RCC 7860 (cell line): ENCODE results near the gene MAPK12.

Source experiments
- DNase-seq: peaks from one replicate; pipeline ENCODE4 v3.0.0-alpha.2; 2015; ENCODE audit warnings: low spot score
- FAIRE-seq: peaks from 2 replicates; lab custom pipeline; 2012; peaks lifted over from hg19 to GRCh38; lab: Jason Lieb, UNC

The MAPK12 gene

GRCh38 chr22:50261615-50262459, at the start of gene MAPK12:
Gene MAPK12 (minus strand): TSS chr22:50261683. CDS start chr22:50261509, 174 bp downstream.
- no peak for FAIRE-seq

GRCh38 chr22:50310949-50311444, 49.5 kb upstream of the MAPK12 start:
- no peak for DNase-seq
- FAIRE-seq = no peak

More at GRCh38 chr22:50261615-50262459, at the start of gene MAPK12:
- DNase-seq = no peak

DNA sequence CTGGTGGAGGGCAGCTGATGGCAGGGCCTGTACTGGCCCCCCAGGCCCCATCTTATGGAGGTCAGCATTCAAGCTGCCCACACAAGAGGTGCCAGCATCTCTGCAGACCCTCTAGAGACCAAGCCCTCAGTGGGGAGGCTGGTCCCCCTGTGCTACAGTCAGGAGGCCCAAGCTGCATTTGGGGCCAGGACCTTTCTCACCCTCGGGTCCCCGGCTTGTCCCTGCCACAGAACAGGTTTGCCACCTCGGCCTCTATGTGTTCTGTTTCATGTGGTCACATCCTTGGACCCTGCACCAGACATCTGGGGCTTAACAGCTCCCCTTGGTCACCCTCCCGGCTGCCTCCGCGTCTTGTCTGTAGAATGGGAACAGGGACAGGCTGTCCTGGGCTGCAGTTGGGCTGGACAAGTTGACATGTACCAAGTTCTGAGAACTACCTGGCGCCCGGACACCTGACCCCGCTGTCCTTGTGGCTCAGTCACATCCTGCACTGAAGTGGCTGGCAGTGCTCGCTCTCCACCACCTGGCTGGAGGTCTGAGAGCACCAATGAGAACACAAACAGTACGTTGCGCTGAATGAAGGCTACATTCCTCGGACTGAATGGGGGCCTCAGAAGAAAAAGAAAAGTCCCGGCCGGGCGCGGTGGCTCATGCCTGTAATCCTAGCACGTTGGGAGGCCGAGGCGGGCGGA, 48.7 kb upstream of the MAPK12 start:
- DNase-seq (no peak), FAIRE-seq (no peak)

- FAIRE-seq (no peak), DNase-seq (no peak)
Measured at GRCh38 chr22:50309601-50309991, 48.1 kb upstream of the MAPK12 start.

DNA sequence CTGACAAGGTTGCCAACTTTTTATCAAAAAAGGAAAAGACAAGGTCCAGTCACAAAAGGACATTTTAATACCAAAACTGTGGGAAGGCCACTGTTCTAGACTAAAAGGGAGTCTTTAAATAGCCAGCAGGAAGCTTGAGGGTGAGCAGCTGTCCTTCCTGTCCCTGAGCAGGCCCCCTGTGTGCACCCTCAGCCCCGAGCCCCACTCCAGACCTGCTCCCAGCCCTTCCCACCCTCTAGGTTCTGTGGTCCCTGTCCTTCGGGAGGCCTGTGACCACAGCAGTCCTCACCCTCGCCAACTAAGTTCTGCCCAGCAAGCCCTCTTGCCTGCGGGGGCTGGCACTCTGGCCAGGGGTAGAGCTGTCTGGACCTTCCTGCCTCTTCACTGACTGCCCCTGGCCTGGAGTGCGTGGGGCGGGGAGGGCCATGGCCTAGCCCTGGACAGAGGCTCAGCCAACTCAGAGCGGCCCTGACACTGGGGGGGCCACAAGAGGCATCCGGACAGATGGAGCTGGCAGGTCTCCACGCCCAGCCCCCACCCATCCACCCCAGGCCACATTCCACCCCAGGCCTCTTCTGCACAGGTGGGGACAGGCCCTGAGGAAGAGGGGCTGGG, 47.6 kb upstream of the MAPK12 start:
- FAIRE-seq = no peak
- no peak for DNase-seq

GRCh38 chr22:50308597-50308935, 47.1 kb upstream of the MAPK12 start:
- peak; percentile 75 for DNase-seq
- no peak for FAIRE-seq

- DNase-seq (no peak), FAIRE-seq (no peak)
Measured at GRCh38 chr22:50307890-50308596, 46.6 kb upstream of the MAPK12 start.

DNA sequence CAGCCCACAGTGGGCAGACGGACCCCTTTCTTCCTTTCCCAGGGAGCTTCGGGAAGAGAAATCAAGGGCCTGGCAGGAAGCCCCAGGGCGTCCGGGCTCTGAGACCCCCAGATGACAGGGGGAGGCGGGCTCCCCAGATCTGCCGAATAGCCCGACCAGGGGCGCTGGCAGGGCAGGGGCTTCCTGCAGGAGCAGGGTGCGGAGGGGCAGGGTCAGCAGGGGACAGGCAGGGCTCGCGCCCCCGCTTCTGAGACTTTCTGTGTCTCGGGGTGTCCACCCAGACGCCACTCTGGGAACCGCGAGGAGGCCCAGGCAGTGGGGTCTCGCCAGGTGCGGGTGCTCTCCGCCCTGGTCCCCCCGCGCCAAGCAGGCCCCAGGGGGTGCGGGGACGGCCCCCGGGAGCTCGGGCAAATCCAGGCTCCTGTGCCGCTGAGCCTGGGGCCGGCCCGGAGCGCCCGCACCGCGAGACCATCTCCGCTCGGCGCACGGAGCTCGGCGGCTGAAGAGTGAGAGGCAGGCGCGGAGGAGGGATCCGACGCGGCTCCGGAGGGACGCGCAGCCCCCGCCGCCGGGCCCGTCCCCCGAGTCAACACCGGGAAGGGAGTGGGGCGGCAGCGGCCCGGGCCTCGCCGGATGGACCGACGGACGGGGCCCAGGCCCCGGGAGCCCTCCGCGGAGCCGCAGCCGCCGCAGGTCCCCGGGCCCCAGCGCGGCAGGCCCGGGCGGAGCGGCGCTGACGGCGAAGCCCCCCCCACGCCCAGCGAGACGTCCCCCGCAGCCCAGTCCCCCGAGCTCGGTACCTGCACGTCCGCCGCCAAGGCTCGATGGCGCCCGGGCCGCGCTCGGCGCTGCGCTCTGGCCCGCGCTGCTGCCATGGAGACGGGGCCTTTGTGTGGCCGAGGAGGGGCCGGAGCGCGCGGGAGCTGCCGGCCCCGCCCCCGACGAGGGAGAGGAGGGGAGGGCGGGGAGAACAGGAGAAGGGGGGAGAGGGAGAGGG, 45.6 kb upstream of the MAPK12 start, which contains the start of gene PLXNB2:
Gene PLXNB2 (minus strand): TSS at position 894 of the 997 bp plus-strand sequence. CDS start 17,062 bp downstream, outside the sequence.
- no peak for FAIRE-seq
- DNase-seq = peak; percentile 67

GRCh38 chr22:50305923-50306566, 44.6 kb upstream of the MAPK12 start:
- FAIRE-seq = peak; percentile 94
- peak; percentile 95 for DNase-seq

DNA sequence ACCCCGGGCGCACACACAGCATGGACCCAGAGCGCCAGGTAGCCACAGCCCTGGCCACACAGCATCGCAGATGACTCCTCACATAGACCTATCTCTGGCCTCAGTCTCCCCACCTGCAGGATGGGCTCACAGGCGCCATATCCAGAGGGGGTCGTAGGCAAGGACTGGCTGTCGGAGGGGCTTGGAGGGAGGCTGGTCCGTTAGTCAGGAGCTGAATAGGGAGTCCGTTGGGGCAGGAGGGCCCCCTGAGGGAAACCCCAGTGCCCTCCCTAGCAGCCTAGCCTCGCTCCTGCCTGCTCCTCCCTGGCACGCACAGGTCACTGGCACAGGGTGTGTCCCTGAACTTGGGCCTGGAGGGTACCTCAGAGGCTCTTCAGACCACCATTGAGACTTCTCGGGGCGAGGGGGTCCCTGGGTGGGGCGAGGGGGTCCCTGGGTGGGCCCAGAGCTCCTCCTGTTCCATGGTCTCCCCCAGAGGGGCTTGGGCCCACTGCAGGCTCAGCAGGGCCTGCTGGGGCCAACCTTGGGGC, 44.0 kb upstream of the MAPK12 start:
- no peak for FAIRE-seq
- DNase-seq = no peak

DNA sequence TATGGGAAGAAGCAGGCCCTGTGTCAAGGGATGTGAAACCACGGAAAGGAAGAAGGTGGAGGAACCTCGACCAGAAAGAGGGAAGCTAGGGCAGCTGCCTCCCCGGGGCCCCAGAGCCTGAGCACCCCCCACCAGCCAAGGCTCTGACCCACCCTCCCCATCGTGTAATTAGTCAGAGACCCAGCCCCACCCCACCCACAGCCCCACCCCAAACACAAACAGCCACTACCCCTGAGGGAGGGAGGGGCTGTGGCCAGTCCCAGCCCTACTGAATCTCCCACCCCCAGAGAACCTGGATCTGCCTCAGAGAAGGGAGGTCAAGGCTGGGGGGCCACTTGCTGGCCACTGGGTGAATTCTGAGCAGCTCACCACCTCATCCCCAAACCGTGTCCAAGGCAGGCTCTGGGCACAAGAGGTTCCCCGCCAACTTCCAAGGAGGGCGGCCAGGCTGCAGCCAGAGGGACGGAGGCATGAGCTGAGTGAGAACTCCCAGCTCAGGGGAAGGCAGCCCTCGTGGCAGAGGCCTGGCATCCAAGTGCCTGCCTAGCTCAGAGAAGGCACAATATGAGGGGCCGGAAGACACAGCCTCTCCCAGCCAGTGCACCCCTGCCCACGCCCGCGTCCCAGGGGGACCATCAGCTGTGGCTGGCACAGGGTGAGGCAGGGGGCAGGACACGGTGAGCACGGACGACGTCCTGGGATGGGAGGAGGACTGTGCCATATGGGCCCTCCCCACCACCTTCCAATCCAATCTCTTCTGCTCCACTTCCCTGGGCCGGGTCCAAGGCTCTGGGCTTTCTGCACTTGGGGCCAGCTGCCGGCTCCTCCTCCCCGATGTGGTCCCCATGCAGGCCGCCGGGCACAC, 43.3 kb upstream of the MAPK12 start:
- DNase-seq (peak; percentile 45), FAIRE-seq (no peak)

DNA sequence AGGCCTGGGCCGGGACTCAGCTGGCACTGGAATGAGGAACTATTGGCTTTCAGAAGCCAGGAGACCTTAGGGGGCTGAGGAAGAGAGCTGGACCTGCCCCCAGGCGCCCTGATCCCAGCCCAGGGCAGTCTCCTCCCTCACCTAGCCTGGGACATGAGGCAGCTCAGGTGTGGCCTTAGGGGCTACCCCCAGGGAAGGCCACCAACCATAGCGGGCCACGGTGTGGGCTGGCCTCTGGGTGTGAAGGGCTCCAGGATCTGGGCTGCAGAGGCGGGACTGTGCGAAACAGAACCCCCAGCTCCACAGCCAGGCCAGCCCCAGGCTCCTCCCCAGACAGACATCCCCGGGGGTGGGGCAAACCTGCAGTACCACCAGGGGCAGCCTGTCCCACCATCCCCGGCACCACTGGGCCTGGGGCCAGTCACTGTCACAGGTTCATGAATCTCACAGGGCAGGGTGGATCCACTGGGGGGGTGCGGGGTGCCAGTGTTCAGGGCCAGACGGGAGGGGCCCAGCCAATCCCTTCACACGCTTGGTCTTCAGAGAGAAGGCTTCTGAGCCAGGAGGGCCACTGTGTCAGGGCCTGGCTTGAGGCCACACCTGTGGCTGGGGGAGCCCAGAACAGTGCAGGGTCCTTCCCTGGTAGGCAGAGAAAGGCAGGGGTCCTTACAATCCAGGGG, 42.5 kb upstream of the MAPK12 start:
- DNase-seq (no peak), FAIRE-seq (no peak)

GRCh38 chr22:50303515-50303847, 42.0 kb upstream of the MAPK12 start:
- no peak for FAIRE-seq
- no peak for DNase-seq

DNA sequence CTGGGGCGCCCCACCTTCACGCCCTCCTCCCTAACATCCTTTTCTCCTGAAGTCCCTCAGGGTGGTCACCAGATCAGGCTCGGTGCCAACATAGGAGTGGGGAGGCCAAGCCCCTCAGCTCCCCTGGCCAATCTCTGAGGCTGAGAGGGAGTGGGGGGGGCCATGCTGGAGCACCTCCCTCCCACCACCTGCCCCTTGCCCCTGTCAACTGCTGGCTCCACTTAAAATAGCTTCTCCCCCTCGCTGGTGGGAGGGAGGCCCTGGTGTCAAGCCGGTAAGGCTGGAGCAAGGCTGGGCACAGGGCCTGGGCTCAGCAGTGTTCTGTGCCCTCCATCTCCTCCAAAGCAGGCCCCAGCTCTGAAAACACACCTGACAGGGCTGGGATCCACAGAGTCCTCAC, 41.1 kb upstream of the MAPK12 start:
- DNase-seq = no peak
- FAIRE-seq = no peak

- DNase-seq (peak; percentile 11), FAIRE-seq (no peak)
Measured at GRCh38 chr22:50302041-50302541, 40.6 kb upstream of the MAPK12 start.

DNA sequence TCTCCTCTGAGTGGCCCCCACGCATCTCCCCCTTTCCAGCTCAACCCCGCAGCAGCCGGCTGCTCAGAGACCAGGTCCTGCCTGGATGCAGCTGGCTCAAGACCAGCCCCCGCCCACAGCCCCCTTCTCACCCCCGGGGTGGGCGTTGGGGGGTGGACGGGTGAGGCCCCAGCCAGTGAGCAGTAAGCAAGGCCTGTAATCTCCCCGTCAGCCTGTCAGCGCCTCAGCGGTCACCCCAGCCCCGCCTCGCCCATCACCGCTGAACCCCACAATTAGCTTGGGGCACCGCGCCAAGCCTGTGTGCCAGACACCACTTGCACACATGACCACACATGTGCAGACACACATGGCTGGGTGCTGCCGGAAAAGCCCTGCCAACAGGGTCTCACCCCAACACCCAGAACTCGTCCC, 40.1 kb upstream of the MAPK12 start:
- DNase-seq (no peak), FAIRE-seq (no peak)

DNA sequence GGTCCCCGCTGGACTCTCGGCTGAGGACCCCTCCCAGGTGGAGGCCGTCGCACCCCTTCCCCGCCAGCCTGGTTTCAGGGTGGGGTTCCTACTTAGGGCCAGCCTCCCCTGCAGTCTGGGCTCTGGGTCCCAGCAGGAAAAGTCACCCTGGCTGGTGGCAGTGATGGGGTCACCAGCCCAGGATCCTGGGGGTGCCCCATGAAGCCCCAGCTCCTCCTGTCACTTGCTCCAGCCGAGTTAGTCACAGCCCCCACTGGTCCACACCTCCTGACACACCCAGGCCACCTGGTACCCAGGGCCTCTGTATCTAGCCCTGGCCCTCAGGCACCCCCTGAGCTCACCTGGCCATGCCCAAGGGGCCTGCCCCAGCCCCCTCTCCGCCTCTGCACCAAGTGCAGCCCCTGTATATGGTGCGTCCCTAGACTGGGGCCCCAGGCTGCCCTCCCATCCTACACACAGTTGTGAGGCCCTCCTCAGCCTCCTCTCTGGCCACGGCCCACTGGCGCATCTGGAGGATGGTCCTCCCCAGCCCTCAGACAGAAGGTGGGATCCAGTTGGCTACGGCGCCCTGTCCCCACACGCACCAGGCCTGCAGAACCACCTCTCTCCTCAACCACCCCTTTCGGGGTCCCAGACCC, 39.3 kb upstream of the MAPK12 start:
- FAIRE-seq = no peak
- no peak for DNase-seq
